GM21515 (cell line): ENCODE measurements around the gene CLCNKB.
"Not testable (repeated sequence)": the region's sequence is repeated elsewhere in the genome, so short reads cannot be mapped to it uniquely, and the experiment has no call there.

ENCODE experiments used
- ATAC-seq: cut with Tn5 transposase; IDR thresholded peaks from one replicate; pipeline ENCODE4 v1.9.1; 2021; ENCODE audit not compliant: unreplicated experiment

The CLCNKB gene

DNA sequence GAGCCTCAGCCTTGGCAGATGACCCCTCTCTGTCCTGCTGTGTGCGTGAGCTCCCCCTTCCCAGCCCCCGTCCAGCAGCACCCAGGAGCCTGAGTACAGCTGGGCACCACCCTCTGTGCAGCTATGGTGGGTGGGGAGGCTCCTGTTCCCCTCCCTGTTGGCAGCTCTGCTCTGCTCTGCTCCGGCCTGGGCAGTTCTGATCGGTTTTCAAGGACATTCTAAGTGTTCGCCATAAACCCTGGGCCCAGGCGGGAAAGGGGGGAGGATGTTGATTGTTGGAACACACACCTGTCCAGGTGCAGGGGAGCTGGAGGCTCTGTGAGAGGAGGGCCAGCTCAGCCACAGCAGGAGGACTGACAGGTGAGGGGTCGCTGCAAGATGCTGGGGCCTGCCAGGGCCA, at the start of gene CLCNKB:
Gene CLCNKB, plus strand, starts transcription at position 262 of the 400 bp plus-strand sequence. CDS start 711 bp downstream, outside the sequence.
- no peak for ATAC-seq

DNA sequence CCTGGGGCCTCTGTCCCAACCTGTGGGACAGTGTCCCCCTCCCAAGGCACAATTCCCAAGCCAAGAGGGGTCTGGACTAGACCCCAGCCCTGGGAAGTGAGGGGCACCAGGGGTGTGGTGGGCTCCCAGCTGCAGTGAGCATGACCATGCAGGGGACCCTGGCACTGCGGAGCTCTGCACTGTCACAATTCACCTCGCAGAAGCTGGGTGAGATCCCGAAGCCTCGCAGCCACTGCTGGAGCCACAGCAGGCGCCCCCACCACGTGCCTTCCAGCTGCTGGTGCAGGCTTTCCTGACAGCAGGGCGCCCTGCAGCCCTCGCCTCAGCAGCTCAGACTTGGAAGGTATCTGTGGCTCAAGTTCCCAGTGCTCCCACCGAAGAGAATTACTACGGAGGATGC, 49.5 kb upstream of the CLCNKB start:
- no peak for ATAC-seq

DNA sequence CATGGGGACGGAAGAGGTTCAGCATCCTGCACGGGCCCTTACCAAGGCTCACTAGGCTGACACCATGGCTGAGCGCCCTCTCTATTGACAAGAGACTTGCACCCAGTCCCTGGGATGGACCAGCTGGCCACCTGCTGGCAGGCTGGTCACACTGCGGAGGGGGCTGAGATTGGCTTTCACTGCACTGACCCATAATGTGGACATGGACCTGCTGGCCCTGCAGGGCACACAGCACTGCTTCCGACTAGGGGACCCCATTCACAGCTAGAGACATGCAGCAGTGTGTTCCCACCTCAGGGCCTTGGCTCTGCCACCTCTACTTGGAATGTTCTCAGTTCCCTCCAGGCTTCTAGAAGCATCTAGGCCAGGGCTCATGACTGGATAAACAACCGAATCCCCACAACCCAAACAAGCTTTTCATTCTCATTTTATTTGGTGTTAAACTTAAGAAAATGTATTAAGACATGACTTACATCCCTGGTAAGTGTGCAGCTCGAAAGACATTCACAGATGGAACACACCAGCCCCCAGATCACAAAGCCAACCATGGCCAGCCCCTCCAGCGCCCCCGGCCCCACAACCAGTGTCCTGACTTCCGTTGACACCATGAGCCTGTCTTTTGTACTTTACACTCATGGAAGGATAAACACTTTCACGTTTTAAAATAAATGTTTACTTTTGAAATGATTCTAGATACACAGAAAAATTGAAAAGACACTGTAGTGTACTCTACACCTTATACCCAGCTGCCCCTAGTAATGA, 48.8 kb upstream of the CLCNKB start:
- ATAC-seq, result no peak

GRCh38 chr1:15997076-15997585, 46.5 kb upstream of the CLCNKB start:
- no peak for ATAC-seq

GRCh38 chr1:15997637-15998280, 45.8 kb upstream of the CLCNKB start:
- ATAC-seq, result no peak

GRCh38 chr1:15998929-15999328, 44.7 kb upstream of the CLCNKB start:
- no peak for ATAC-seq

DNA sequence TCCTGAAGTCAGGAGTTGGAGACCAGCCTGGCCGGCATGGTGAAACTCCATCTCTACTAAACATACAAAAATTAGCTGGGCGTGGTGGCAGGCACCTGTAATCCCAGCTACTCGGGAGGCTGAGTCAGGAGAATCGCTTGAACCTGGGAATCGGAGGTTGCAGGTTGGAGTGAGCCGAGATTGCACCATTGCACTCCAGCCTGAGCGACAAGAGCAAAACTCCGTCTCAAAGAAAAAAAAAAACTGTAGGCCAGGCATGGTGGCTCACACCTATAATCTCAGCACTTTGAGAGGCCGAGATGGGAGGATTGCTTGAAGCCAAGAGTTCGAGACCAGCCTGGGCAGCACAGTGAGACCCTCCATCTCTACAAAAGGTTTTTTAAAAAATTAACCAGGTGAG, 42.3 kb upstream of the CLCNKB start:
- ATAC-seq, result not testable (repeated sequence)

- no peak for ATAC-seq
Measured at GRCh38 chr1:16005597-16005996, 38.0 kb upstream of the CLCNKB start.

DNA sequence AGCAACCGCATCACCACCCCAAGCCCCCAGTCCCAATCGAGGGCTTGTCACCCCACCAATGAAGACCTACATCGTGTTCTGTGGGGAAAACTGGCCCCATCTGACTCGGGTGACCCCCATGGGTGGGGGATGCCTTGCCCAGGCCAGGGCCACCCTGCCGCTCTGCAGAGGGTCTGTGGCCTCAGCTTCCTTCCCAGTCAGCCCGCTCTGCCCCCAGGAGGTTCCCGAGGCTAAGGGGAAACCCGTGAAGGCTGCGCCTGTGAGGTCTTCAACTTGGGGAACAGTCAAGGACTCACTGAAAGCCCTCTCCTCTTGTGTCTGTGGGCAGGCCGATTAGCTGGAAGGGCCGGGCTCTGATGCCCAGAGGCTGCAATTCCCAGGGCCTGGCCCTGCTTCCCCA, 37.6 kb upstream of the CLCNKB start:
- ATAC-seq, result no peak

DNA sequence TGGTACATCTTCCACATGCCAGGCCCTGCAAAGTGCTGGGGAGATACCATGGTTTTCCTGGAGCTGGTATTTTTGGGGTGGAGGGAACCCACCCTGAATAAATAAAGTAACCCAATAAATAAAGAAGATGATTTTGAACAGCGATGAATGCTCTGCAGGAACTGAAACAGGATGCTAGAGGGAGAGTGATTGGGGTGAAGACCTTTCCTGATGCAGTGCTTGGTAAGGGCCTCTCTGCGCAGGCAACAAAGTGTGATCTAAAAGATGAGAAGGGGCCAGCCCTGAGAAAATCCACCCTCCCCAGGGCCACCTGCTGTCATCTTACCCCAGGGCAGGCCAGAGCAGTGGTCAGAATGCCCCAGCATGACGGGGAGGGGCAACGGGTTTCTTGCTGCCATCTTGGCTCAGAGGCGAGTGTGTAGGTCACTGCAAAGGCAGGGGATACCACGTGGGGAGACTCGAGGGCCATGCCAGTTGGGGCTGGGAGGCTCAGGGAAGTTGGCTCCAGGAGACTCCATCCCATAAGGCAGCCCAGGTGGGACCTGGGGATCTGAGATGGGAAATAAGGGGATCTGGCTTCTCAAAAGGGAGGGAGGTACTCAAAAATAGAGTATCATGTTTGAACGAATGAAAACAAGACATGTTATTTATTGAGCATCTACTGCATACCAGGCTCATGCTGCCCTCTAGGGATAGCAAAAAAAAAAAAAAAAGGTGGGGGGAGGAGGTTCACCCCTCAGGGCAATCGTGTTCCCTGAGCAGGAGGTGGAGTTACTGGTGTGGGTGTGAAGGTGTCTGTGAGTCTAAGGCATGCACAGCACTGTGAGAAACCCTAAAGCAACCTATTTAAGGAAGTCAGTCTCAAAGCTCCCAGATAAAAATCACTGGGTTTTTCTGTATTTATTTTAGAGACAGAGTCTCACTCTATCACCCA, 36.8 kb upstream of the CLCNKB start:
- no peak for ATAC-seq

DNA sequence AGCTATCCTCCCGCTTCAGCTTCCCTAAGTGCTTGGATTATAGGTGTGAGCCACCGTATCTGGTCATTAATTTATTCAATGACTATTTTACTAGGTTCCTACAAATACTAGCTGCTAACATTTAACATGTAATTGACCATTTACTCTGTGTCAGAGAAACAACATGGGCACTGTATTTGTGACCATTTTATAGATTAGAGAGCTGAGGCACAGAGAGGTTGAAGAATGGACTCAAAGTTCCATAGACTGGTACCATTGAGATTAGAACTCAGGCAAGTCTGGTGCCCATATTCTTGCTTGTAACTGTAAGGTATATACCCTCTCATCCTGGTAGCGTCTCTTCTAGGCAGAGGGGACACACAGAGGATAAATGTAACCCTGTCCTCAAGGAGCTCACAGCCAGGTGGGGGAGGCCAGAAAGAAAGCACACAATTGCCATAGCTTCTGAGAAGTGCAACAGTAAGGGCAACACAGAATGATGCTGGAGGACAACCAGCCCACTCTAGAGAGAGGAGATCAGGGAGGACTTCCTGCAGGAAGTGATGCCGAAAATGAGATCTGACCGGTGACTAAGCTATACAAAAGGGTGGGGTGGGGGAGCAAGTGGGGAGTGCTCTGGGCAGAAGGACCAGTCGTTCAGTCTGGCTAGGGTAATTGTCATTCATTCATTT, 35.8 kb upstream of the CLCNKB start:
- ATAC-seq, result no peak

- no peak for ATAC-seq
Measured at GRCh38 chr1:16009030-16009460, 34.5 kb upstream of the CLCNKB start.

DNA sequence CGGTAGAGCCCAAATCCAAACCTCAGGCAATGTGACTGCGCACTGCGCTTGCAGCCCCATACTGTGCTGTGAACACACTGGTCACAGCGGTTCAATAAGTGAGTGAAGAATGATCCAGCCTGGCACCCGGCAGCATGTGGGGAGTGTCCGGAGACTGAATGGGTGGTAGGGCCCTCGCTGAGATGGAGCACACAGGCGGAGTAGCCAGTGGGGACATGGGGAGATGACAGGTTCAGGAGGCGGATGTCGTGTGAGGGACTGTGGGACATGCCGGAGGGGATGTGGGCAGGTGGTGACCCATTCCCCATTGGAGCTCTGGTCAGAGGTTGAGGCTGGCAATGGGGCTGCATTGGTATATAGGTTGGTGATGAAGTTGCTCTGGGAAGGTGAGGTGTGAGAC, 33.9 kb upstream of the CLCNKB start:
- ATAC-seq, result no peak

GRCh38 chr1:16010837-16011236, 32.7 kb upstream of the CLCNKB start:
- ATAC-seq, result no peak

- no peak for ATAC-seq
Measured at GRCh38 chr1:16011936-16012589, 31.5 kb upstream of the CLCNKB start.

- ATAC-seq, result no peak
Measured at GRCh38 chr1:16012590-16013219, 30.9 kb upstream of the CLCNKB start.

DNA sequence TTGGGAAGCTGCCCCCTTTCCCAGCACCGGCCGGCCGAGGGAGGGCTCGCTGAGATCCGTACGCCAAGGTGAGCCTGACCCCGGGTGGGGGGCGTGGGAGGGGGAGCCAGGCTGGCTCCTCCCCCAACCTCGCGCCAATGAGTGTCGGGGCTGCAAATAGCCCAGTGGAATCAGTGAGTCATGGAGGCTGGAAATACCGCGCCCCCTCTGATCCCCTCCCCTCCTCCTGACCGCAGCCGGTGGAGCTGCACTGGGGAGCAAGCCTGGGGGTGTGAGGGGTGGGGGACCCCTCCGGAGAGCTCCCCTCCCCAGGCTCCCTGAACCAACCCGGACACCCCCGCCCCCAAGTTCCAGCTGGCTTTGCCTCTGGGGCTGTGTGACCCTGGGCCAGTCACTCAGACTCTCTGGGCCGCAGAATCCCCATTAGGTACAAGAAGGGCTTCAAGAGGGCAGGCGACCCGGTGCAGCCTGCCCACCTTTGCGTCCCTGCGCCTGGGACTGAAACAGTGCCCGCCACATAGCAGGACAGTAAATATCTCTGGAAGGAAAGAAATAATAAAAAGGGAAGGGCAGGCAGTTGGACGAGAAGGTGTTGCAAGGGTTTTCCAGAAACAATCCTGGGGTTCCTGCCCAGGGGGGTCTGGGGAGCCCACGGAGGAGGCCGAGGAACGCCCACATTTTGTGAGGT, 30.2 kb upstream of the CLCNKB start:
- ATAC-seq, result no peak

- ATAC-seq, result no peak
Measured at GRCh38 chr1:16013908-16014258, 29.7 kb upstream of the CLCNKB start.
